Uterus (tissue), 2 donors: ENCODE results near the gene SIPA1.

Source experiments
- CTCF ChIP-seq, 4 experiments: fragments of 200-600 bp in 2 of 4; fragments of 450-650 bp in 2 of 4; sonication (generic) in 2 of 4; IDR thresholded peaks; one replicate each; pipeline ENCODE4 v1.5.1; 2016 to 2019; ENCODE audit warnings: antibody characterized with exemption in 4 of 4, mild to moderate bottlenecking in 2 of 4, moderate library complexity in 1 of 4
- POLR2A ChIP-seq, 2 donors: fragments of 450-650 bp; IDR thresholded peaks; one replicate each; pipeline ENCODE4 v1.6.1; 2016; ENCODE audit warnings: antibody characterized with exemption in 2 of 2, mild to moderate bottlenecking in 1 of 2, moderate library complexity in 1 of 2

DNA sequence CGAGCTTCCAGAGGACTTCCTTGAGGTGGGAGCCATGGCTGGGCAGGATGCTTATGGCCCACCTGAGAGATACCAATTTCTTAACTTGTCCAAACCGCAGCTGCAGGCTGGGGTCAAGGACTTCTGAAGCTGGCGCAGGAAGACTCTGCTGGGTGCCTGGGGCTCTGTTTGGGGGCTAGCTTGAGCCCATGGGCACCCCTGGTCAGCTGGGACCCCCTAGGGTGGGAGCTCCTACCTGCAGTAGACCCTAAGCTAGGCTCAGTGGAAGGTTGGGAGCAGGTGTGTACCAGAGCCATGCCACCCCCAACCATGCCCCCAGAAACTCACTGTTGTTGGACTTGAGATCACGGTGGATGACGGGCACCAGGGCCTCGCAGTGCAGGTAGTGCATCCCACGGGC, 25.2 kb upstream of the SIPA1 start:
- TF ChIP-seq CTCF (IDR thresholded peaks at IDR 0.05) (no peak), POLR2A (IDR thresholded peaks at IDR 0.05) (no peak)
